Kidney (tissue), 14 donors: ENCODE data around the gene ILF2. TPM values are rescaled to one million over a fixed set of nuclear protein-coding genes. Genes with fewer than 3 reads are reported as not detected.

Source experiments
- DNase-seq, 5 donors: peaks; one replicate each; pipeline ENCODE4 v3.0.0-alpha.2; 2013 to 2020
- FAIRE-seq: peaks from 2 replicates; lab custom pipeline; 2012; peaks lifted over from hg19 to GRCh38; lab: Jason Lieb, UNC
- H3K27ac ChIP-seq, 2 donors: one replicate each; pipeline ENCODE4 v1.7.0; 2013; ENCODE audit warnings: low read depth in 2 of 2, low read length in 2 of 2, inconsistent platforms in 1 of 2
- H3K27me3 ChIP-seq: one replicate; pipeline ENCODE4 v1.7.1; 2013; ENCODE audit warnings: low read length, inconsistent platforms; ENCODE audit not compliant: control insufficient read depth, insufficient read depth
- H3K36me3 ChIP-seq, 3 donors: one replicate each; pipeline versions ENCODE4 v1.7.0 to v1.7.1; 2013; ENCODE audit warnings: low read length in 3 of 3, control low read depth in 1 of 3, inconsistent platforms in 1 of 3; ENCODE audit not compliant: insufficient read depth in 3 of 3, control insufficient read depth in 2 of 3
- H3K4me1 ChIP-seq, 3 donors: one replicate each; pipeline versions ENCODE4 v1.7.0 to v1.7.1; 2013; ENCODE audit warnings: low read length in 3 of 3, inconsistent platforms in 1 of 3, low read depth in 1 of 3; ENCODE audit not compliant: control insufficient read depth in 2 of 3, insufficient read depth in 2 of 3
- H3K4me3 ChIP-seq, 3 donors: one replicate each; pipeline versions ENCODE4 v1.7.0 to v1.8.1; 2013; ENCODE audit warnings: low read length in 3 of 3, control low read depth in 1 of 3, inconsistent platforms in 1 of 3
- H3K9ac ChIP-seq, 3 donors: one replicate each; pipeline versions ENCODE4 v1.7.0 to v1.7.1; 2013; ENCODE audit warnings: low read length in 3 of 3, control low read depth in 1 of 3, inconsistent platforms in 1 of 3
- H3K9me3 ChIP-seq, 3 donors: one replicate each; pipeline versions ENCODE4 v1.7.0 to v1.7.1; 2013; ENCODE audit warnings: low read length in 3 of 3, control low read depth in 1 of 3, inconsistent platforms in 1 of 3; ENCODE audit not compliant: control insufficient read depth in 2 of 3, insufficient read depth in 1 of 3
- intact Hi-C: fragments of 100-400 bp; cut with DNase I; formaldehyde crosslinking; loops from one replicate; pipeline ENCODE4 v1.11.1; 2022
- polyA plus RNA-seq: library from polyadenylated mRNA; stranded (reverse); fragments of 350-450 nt; fragmentation: Illumina TruSeq; extraction: RNeasy Lipid Tissue Mini Kit (QIAGEN cat#74804); gene quantifications from one replicate; pipeline ENCODE4 v1.2.3, GENCODE V29; 2014; ENCODE audit warnings: low read depth, low replicate concordance; ENCODE audit not compliant: insufficient read depth
- total RNA-seq: library from RNA; stranded (reverse); fragmentation: NEBNext Ultra II Directional; extraction: Animal tissue kit (Norgen Biotek cat#: 25700); gene quantifications from one replicate; pipeline ENCODE4 v1.2.1, GENCODE V29; 2021
- TF ChIP-seq, protein P1 (sequence below): IDR thresholded peaks from 3 replicates; pipeline ENCODE4 v1.5.1; 2012; ENCODE audit warnings: mild to moderate bottlenecking, moderate library complexity, borderline replicate concordance; ENCODE audit not compliant: insufficient read depth; ENCODE audit errors: extremely low read depth
- donor health status: control.
- donor health status: control.
- donor health status: control.
- donor health status: control.
- donor health status: control.
- donor health status: DM: yes; HTN: yes; CAD: no.
- donor health status: Normal renal cell carcinoma (clear cell type).

Gene ILF2
- total and polyA plus RNA-seq, 2 donors from 2014 or later, result 110 to 197 TPM

DNA sequence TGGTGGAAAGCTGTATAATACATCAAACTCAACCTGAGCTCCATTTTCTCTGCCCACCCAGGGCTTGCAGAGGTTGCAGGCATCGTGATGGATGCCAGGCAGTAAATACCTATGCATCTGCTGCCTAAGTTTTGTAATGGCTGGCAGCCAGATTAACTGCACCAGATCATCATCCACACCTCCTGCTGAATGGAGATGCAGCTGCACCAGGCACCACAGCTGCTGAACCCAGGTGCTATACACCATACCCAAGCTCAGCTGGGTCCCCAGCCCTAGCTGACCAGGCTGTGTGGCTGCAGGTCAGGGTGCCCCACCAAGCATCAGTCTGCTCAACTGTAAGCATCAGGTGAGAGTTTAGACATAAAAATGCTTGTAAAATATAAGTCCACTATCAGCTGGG is 19.0 kb downstream of the ILF2 start:
- no peaks in the 10 kb centered on the region for H3K27me3 ChIP-seq
- H3K9me3 ChIP-seq, result no peaks in the 10 kb centered on the region
- TF ChIP-seq, protein P1, sequence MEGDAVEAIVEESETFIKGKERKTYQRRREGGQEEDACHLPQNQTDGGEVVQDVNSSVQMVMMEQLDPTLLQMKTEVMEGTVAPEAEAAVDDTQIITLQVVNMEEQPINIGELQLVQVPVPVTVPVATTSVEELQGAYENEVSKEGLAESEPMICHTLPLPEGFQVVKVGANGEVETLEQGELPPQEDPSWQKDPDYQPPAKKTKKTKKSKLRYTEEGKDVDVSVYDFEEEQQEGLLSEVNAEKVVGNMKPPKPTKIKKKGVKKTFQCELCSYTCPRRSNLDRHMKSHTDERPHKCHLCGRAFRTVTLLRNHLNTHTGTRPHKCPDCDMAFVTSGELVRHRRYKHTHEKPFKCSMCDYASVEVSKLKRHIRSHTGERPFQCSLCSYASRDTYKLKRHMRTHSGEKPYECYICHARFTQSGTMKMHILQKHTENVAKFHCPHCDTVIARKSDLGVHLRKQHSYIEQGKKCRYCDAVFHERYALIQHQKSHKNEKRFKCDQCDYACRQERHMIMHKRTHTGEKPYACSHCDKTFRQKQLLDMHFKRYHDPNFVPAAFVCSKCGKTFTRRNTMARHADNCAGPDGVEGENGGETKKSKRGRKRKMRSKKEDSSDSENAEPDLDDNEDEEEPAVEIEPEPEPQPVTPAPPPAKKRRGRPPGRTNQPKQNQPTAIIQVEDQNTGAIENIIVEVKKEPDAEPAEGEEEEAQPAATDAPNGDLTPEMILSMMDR, result no peak
- H3K27ac ChIP-seq, result no peak overlapping the region
- H3K36me3 ChIP-seq, result no peaks in the 10 kb centered on the region
- no peak overlapping the region for H3K9ac ChIP-seq
- no peak overlapping the region for H3K4me3 ChIP-seq
- DNase-seq (no peak), FAIRE-seq (no peak)
- intact Hi-C loops, result no loop called here
- peaks cover 0 to 14% (median 6%) of the 10 kb centered on the region in 3 donors for H3K4me1 ChIP-seq

DNA sequence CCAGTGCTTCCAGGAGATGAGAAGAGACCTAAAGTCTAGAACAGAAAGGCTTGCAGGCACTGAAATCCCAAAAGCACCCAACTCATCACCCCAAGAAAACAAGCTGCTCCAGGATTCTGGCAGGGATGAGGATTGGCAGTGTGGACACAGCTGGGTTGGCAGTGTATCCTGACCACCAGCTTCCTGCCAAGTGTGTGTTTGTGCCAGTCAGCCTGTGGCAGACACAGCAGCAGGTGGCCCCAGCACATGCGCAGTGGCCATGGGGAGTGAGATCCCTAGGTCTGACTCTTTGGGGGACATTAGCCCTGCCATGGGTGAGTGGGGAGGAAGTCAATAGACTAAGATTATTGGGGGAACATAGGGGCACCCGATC is 20.9 kb downstream of the ILF2 start:
- Histone ChIP-seq H3K4me3 (no peak overlapping the region), H3K4me1 (peaks cover 0 to 14% (median 6%) of the 10 kb centered on the region in 3 donors), H3K9me3 (no peaks in the 10 kb centered on the region), H3K27ac (no peak overlapping the region), H3K9ac (no peak overlapping the region), H3K36me3 (peaks cover 7 to 14% (median 12%) of the 10 kb centered on the region in 3 donors), H3K27me3 (no peaks in the 10 kb centered on the region)
- TF ChIP-seq, protein P1, result no peak
- intact Hi-C loops, result no loop called here
- FAIRE-seq, result no peak
- DNase-seq, result no peak

DNA sequence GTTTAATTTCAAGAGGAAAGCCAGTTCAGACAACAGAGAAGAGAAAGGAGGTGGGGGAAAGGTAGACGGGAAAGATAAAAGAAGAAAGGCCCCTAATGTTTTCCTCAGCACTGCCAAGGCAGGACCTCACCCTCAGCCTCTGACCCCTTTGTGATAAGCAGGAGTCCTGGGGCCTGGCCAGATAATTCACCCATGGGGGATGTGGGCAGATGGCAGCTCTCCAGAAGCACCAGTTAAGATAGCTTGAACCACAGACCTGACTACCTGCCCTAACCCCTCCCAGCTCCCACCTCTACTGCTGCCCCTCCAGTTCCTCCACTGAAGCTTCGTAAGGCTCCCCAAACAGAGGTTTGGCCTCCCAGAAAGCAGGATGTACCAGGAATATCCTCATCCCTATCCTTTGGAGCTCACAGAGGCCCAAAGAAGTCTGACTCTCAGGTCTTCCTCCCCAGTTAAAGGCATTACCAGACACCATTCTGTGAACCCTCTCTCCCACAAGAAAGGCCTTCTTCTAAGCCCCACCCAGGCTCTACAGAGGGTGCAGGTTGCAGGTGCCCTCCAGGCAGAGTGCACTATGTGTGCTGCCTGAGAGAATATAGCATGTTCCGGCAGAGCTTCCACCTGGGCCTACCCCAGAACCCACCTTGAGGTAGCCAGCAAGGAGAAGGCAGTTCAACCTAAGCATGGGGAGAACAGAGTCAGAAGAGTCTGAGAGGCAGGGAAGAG is 21.5 kb downstream of the ILF2 start:
- Histone ChIP-seq H3K9ac (no peak overlapping the region), H3K27me3 (no peaks in the 10 kb centered on the region), H3K36me3 (peaks cover 7 to 17% (median 12%) of the 10 kb centered on the region in 3 donors), H3K9me3 (no peaks in the 10 kb centered on the region), H3K4me1 (peaks cover 0 to 14% (median 6%) of the 10 kb centered on the region in 3 donors), H3K4me3 (no peak overlapping the region), H3K27ac (no peak overlapping the region)
- DNase-seq (no peak), FAIRE-seq (no peak)
- intact Hi-C loops, result no loop called here
- TF ChIP-seq, protein P1, result no peak
